ENCODE data around the gene GNLY.

GNLY gene

DNA sequence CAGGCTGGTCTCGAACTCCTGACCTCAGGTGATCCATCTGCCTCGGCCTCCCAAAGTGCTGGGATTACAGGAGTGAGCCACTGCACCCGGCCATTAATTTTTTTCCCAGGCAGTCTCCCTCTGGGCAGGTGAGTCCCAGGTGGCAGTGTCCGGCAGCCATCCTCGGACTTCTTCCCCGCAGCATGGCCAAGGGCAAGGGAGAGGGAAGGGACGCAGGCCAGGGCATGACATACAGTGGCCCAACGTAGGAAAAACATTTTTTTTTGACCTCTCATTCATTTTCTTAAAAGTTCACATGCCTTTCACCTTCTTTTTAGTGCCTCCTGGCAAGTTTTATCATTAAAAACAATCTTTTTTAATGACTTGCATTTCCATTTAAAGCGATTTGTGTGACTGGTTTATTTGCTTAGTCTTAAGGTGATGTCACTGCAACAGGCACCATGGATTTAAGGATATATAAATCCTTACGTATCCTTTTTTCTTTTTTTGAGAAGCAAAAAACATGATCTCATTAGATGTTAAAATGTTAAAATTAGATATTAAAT, 36.6 kb downstream of the GNLY start:
- DNase-seq = no peak

DNA sequence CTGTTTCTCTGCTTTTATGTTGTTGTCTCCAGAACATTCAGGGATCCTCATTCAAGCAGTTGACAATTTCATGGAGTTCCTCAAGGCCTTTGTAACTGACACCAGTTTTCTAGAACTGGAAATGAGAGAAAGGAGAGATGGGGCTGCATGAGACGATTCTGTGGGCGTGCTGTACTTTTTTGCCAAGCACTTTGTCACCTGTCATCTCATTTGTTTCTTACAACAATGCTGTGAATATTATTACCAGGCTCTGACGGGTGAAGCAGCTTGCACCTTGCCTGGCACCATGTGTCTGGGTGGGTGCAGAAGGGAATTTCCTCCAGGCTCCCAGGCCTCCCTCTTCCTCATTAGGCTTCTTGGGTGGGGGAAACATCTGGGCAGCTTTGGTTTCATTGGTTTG, 37.4 kb downstream of the GNLY start:
- DNase-seq = no peak

DNA sequence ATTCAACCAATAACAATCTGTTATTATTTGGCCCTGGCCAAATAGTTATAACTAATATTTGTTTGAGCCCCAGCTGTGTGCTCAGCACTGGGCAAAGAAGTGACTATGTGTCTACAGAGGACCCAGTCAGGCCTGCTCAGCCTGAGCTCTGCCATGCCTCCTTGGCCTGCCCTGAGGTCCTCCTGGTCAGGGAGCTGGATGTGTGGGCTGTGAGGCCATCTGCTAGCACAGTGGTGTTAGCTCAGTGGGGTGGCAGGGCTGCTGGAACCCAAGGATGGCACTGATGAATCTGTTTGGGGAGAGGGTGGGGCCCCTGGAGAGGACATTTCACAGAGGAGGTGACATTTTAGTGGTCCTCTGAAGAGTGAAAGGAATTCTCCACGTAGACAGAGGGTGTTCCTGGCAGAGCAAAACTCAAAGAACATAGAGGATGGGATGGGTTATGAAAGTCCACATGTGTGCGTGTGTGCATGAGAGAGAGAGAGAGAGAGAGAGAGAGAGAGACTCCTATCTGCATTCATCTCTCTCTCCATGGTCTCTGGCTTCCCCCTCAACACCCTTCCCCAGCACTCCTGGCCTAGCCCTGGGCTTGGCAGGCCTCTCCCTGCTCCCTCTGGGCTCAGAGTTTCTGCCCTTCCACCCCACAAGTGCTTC, 38.4 kb downstream of the GNLY start:
- no peak for DNase-seq

DNA sequence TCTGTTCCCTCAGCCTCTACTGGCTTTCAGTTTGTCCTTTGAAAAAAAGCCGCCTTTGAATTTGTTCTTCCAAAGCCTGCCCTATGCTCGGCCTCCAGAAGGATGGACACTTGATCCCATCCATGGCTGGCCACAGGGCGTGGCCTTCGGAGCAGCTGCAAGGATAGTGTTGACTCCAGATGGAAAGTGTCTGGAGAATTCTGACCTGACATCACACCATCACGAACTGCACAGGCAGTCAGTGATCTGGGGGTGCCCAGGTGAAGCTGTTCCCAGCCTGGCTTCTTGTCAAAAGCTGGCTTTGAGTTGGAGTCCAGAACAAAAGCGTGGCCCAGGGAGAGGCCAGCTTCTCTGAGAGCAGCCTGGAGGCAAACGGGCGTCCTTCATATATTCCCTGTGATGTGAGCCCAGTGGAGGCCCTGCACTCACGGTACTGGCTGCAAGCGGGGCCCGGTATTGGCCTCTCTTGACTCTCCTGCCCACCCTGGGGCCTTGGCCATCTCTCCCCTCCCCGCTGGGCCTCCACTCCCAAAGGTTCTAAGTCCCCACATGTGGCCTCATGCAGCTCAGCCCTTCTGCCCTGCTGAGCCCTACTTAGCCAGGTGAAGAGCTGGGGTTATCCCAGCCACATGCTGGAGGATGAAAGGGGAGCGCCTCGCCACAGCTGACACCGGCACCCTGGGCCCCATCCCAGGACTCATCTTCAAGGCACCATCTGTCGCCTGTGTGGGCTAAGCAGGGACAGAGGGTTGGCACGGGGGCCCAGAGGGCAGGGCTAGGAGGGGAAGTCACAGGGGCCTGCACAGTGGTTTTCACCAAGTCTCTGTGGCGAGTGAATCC, 39.2 kb downstream of the GNLY start:
- DNase-seq = no peak

DNA sequence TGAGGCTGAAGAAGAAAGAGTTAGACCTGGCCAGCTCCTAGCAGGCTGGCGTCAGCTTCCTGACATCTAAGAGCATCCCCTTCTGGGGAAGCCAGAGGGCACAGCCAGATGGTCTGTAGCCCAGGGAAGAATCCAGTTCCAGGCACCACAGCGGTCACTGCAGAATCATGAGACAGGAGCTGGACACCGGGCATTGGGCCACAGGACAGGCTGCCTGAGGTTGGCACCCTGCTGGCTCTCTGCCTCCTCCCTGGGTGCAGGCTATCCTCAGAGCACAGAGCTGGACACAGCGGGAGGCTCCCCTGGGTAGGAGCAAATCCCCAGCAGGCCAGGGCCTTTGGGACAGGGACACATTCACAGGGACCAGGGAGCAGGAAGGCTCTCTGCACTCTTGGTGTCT, 39.9 kb downstream of the GNLY start:
- DNase-seq = no peak

DNA sequence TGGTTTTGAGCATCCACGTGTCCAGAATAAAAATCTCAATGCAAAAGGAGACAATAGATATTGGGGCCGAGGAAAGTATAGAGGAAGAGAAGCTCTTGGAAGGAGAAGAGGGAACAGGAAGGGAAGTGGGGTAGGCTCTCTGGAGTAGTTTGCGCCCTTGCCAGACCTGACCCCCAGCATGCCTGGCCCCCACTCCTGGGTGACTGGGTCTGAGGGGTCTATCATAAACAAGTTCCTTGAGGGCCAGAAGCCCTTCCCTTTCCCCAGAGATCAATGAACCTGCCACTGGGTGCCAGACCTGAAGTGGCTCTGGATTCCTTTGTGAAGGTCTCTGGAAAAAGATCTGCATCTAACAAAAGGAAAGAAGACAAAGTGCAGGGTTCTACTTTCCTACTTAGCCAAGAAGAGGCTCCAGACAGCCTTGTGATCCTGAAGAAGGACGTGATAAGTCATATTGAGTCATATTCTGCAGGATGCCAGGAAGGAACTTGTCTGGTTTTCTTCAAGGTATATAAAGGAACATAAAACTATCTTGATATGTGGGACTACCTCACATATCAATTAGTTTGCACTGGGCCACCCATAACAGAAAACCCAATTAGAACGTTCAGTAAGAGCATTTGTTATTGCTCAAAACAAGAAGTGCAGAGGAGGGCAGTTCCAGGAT, 40.9 kb downstream of the GNLY start:
- no peak for DNase-seq

DNA sequence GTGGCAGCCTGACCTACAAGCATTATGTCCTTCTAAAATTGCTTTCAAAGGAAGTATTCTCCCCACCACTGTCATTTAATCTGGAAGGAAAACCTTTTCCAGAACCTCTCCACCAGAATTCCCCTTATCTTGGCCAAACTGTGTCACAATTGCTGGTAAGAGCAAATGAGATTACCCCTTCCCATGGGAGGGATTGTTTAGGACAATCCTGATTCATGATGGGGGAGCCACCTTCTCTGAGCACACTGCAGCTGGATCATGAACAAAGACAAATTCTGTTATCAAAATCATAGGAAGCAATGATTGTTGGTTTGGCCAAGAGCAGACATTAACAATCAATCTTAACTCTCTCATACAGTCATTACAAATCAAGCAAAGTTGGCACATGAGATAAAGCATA, 41.5 kb downstream of the GNLY start:
- no peak for DNase-seq

DNA sequence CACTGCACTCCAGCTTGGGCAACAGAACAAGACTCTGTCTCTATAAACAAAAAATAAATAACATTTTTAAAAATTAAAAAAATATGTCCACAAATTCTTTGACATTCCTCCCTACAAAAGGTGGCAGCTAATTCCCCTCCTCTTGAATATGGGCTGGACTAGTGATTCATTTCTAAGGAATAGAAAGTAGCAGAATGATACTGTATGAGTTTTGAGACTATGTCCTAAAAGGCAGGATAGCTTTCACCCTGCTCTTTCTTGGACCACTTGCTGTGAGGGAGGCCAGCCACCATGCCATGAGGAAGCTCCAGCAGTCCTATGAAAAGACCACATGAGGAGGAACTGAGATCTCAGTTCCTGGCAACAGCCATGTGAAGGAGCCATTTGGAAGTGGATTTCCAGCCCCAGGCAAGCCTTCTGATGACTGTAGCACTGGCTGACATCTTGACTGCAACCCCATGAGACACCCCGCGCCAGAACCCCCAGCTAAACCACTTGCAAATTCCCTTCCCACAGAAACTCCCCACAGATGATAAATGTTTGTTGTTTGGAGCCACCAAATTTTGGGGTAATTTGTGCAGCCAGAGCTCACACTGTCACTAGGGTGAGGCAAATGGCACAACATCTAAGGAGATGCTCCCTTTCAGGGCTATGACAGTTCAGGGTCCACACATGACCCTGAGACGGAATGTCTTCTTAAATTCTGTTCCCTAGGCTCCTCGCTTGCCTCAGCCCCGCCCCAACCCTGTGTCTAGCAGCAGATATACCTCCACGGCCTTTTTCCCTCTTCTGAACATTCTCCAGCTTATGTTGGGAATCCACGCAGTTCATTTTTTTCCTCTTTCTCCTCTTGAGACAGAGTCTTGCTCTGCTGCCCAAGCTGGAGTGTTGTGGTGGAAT, 42.5 kb downstream of the GNLY start:
- no peak for DNase-seq

DNA sequence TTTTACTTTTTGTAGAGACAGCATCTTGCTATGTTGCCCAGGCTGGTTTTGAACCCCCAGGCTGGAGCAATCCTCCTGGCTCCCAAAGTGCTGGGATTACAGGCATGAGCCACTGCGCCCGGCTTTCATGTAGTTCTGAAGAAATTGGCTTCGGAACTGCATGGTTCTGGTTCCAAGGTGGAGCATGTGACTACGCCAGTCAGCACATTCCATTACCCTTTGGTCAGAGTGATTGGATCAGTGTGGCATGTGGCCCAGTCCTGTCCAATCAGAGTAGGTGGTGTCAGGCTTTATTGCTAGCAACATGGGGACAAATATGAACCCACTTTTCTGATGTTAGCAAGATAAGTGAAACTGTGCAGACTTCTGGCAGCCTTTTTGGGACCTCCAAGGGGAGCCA, 43.3 kb downstream of the GNLY start:
- no peak for DNase-seq

DNA sequence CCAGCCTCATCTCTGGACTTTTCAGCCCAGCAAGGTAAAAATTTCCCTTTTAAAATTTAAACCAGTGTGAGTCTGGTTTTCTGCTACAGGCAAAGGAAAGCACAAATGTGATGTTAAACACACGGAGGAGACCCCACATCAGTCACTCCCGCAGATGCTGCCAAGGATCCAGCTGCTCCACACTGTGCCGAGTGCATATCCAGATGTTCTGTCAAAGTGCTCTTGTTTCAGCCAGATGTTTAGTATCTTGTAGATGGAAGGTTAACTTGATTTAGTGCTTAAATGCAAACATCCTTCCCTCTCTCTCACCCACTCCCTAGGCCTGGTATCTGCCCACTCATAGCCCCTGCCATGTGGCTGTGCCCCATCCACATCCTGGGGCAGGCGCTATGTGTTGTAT, 43.8 kb downstream of the GNLY start:
- DNase-seq = no peak

DNA sequence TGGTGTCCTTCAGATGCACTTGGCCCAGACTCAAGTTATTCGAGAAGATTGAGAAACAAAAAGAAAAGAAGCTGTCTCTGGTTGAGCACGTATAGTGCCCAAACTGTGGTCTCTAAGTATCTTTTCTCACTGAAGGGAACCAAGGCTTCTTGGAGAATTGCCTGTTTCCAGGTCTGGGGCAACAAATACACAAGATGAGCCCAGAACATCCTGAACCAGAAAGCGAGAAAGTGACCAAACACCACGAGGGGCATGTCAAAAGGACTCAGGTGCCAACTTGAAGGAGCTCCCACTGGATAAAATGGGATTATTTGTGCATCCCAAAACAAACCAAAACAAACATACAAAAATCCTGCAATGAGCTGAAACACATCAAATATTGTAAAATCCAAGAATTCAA, 46.0 kb downstream of the GNLY start:
- no peak for DNase-seq

DNA sequence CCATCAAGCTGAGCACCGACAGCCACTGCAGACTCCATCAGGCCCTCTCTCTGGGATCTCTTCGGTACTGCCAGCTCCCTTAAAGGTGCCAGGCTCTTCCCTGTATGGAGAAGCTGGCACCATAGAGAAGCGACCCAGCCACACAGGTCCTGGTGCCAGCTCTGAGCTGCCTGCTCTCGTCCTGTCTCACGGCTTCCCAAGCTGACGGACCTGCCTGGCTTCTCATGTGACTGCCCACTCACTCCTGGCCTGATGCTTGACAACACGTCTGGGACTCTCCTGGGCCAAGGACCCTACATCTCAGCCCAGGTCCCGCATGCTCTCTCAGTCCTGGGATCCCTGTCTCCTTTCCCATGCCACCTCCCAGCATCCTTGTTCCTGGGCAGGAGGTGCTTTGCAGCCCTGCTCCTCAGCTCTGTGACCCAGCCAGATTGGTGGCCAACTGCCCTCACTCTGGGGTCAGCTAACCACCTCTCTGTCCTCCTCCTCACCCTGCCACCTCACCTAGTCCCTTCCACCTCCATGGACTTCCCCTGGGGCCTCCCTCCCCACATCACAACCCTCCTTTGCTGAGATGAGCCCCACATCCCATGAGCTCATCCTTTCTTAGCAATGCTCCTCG, 47.2 kb downstream of the GNLY start:
- DNase-seq = no peak

DNA sequence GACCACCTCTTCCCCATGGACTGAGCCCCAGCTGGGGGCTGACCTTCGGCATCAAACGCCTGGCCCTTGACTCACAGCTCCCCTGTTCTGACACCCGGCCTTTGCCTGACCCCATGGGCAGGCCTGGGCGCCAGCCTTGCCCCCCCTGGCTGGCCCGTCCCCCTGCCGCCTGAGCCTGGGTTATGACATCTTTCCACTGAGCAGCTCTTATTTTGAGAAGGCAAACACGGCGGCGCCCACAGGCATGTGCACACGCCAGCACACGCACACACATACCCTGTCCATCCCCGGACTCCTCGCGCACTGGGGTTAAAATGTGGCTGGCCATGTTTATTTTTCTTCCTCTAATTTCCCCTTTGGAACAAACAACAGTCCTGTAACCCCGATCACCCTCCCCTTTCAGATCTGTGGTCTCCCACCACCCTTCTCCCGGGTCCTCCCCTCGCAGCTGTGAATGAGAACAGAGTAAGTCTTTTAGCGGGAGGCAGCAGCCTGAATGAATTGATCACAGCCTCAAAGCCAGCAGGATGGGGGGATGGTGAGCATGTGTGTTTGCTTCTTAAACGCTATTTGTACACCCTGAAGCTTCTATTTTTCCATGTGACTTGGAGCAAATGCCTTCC, 47.8 kb downstream of the GNLY start:
- peak; percentile 94 for DNase-seq

DNA sequence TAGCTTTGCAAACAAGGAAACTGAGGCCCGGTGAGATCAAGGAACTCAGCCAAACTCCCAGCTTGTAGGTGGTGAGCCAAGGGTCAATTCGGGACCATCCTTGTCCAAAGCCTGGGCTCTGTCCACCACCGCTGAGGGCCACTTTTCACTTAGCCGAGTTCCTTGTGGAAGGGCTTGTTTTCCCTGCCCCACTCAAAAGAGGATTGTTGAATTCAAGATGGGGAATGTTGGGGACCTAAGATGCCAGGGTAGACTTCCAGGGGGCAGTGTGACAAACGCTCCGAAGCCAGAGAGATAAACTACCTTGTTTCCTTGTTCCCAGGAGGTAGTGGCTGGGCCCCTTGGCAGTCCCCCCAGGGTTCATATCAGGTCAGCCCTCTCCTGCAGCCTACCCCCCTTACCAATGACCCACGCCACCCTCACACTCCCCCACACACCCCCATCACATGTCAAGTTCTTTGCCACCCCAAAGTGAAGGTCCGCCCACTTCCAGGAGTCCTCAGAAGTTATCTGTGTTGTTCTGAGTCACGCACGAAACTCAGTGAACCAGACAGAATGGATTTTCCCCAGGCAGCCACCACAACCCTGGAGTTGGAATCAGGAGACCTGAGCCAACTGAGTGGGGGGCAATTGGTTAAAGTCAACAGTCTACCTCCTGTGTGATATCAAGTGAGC, 49.3 kb downstream of the GNLY start:
- DNase-seq = no peak

DNA sequence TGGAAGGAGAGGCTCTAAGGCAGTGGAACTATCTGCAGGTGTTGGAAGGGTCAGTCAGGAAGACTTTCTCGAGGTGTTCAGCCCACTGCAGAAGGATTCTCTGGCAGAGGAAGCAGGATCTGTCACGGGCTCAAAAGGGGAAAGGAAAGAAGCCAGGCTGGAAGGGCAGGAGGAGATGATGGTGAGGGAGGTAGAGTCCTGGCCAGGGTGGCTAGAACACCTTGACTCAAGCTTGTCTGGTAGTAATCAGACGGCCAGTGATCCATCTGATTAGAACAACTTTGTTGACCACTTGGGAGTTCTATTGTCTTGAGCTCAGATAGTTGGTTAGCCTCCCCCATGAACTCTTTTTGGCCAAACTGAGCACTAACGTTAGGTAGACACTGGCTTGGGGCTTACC, 49.9 kb downstream of the GNLY start:
- no peak for DNase-seq

DNA sequence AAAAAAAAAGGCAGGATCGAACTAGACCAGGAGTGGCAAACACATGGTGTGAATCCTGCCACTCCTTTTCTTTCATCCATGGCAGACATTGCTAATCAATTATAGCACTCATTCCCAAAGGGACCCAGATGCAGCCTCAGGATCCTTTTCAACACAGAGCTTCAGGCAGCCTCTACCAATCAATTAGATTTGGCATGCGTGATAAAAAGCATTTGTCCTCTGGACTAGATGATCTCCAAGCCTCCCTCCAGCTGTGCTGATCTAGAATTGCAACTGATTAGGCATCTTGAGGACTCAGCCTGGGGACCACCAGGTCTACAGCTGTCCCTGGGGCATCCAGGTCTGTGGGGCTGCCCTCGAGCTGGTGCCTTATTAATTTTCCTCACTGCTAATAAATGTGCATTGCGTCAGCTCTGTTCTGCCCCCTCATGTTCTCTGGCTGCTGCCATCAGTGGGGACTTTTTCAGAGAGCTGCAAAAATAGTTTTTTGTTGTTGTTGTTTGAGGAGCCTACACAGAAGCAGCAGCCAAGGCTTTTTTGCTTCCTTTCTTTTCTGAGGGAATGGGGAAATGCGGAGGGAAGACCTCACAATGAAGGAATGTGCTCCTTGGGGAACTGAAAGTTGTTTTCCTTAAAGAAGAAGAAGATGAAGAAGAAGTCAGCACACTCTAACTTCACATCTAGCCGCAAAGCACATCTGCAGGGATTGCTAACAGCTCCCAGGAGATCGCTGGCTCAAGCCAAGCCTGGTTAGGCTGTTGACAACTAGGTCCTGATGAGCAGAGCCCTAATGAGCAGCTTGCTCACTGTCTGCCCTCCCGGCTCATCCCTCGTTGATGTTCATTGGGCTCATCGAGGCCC, 50.8 kb downstream of the GNLY start:
- peak; percentile 81 for DNase-seq

DNA sequence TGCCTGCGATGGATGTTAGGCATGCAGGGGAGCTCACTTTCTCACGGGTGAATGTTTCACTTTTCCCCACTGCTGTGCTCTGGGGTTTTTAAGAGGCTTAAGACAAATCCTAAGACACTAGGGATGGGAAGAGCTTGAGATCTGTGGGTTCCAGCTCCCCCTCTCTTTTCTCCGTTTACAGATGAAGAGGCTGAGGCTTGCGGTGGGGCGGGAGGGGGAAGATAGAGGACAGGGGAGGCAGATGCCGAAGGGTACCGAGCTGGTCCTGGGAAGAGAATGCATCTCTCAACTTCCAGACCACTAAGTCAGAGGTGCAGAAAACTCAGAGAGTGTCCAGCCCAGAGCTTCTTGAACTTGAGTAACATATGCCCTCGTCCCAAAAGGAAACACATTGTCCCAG, 51.5 kb downstream of the GNLY start:
- no peak for DNase-seq

DNA sequence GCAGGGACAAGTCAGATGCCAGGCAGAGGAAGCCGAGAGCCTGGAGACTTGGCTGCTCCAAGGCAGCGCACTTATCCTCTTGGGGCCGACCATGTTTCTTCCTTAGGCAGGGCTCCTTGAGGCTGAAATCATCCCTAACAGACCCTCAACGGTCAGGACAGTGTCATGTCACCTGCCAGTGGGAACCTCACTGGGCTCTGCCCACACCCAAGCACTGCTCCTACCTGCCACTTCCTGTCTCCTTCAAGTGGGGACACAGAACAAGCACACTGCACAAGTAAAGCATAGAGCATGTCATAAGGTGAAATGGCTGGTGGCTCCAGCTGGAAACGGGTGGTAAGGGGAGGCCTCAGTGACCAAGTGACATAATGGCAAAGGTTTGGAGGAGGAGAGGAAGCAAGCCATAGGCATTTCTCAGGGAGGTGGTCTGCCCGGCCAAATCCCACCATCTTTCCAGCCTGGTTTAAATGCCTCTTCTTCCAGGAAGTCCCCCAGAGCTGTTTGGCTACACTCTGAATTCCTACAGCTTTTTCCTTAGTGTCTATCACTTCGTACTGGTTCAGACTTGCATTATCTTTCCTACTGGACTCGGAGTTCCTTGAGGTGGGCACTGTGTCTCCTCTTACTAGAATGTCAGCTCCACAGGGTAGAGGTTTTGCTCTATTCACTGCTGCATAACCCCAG, 52.3 kb downstream of the GNLY start:
- peak; percentile 0 for DNase-seq

DNA sequence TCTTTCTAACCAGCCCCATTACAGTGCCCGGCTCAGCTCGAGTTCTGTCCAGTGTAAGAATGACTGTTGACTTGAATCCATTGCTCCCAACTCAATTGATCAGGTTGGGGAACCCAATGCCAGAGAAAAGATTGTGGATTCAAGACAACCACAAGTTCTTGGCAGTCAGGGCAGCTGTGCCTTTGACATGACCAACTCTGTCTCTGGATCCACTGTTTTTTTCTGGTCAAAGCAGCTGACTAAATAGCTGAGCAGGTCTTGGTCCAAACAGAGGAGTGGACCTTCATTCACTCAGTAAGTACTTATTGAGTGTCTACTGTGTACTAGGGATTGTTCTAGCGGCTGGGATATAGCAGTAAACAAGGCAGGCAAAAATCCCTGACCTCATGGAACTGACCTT, 53.3 kb downstream of the GNLY start:
- no peak for DNase-seq

All from eye (tissue), 1 donor.